Esophagus muscularis mucosa (tissue), 3 donors: ENCODE data around the gene TLE6.

Experiments
- CTCF ChIP-seq, 3 experiments: fragments of 200-600 bp in 2 of 3; fragments of 450-650 bp in 1 of 3; sonication (generic) in 2 of 3; IDR thresholded peaks; one replicate each; pipeline ENCODE4 v1.5.1; 2017 to 2019; ENCODE audit warnings: antibody characterized with exemption in 3 of 3, mild to moderate bottlenecking in 2 of 3, moderate library complexity in 1 of 3
- POLR2AphosphoS5 ChIP-seq, 2 donors: sonication (generic); formaldehyde crosslinking; IDR thresholded peaks; one replicate each; pipeline ENCODE4 v1.6.1; 2017; ENCODE audit warnings: antibody characterized with exemption in 2 of 2

DNA sequence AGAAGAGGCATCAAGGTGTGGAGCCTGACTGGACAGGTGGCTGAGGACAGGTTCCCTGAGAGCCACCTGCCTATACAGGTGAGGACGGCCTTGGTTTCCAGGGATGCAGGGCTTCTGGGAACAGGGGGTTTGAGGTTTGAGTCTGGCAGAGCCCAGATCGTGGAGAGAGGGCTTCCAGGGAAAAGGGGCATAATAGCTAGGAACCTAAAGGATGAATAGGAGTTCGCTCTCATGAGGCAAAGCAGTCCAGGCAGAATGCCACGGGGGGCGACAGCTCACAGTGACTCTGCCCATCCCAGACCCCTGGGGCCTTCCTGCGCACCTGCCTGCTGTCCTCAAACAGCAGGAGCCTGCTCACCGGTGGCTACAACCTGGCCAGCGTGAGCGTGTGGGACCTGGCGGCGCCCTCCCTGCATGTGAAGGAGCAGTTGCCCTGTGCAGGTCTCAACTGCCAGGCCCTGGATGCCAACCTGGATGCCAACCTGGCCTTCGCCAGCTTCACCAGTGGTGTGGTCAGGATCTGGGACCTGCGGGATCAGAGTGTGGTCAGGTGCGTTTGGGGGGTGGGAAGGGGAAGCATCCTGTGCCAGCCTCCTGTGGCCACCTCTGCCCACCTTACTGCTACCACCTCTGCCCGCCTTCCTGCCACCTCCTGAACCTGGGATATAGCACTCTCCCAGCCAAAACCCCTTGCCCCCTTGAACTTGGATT, 12.0 kb downstream of the TLE6 start:
- TF ChIP-seq POLR2AphosphoS5 (IDR thresholded peaks at IDR 0.05) (no peak), CTCF (IDR thresholded peaks at IDR 0.05) (no peak)
